Tibial nerve (tissue), 4 donors: ENCODE measurements around the gene UPF1.

ENCODE experiments used
- CTCF ChIP-seq, 5 experiments: fragments of 200-600 bp in 3 of 5; fragments of 450-650 bp in 2 of 5; sonication (generic) in 3 of 5; IDR thresholded peaks; one replicate each; pipeline ENCODE4 v1.5.1; 2016 to 2019; ENCODE audit warnings: antibody characterized with exemption in 5 of 5, mild to moderate bottlenecking in 3 of 5, moderate library complexity in 2 of 5
- EP300 ChIP-seq, 2 donors: sonication (generic); formaldehyde crosslinking; IDR thresholded peaks; one replicate each; pipeline ENCODE4 v1.6.1; 2017; ENCODE audit warnings: antibody characterized with exemption in 2 of 2, mild to moderate bottlenecking in 1 of 2
- POLR2A ChIP-seq, 2 donors: fragments of 450-650 bp; IDR thresholded peaks; one replicate each; pipeline ENCODE4 v1.6.1; 2017; ENCODE audit warnings: antibody characterized with exemption in 2 of 2, mild to moderate bottlenecking in 2 of 2, moderate library complexity in 2 of 2

GRCh38 chr19:18783958-18784785, 47.6 kb upstream of the UPF1 start:
- no peak for TF ChIP-seq CTCF (IDR thresholded peaks at IDR 0.05)
- TF ChIP-seq POLR2A (IDR thresholded peaks at IDR 0.05): no peak
- TF ChIP-seq EP300 (IDR thresholded peaks at IDR 0.05): no peak
